A549 treated with ZK216348 at 1 μM for 4 hours (cell line): ENCODE results near the gene ATXN2L. TPM values are rescaled to one million over a fixed set of nuclear protein-coding genes. Genes with fewer than 3 reads are reported as not detected.

Experiments used
- total RNA-seq: library from RNA; stranded (reverse); fragments of 200-300 nt; extraction: Qiagen RNA extraction; gene quantifications from 5 replicates; pipeline ENCODE4 v1.2.3, GENCODE V29; 2022; ENCODE audit warnings: low read depth

Gene ATXN2L
- total RNA-seq = 80.2 to 139 TPM (median 132 TPM) in 5 replicates

GRCh38 chr16:28822520-28823290, at the start of gene ATXN2L:
ATXN2L (plus strand) TSS chr16:28822999; CDS start chr16:28823260, 261 bp downstream.

GRCh38 chr16:28846080-28846932, 23.5 kb downstream of the ATXN2L start, which contains the start of gene TUFM:
TUFM (minus strand) TSS chr16:28846348; CDS start chr16:28846269, 79 bp downstream.

GRCh38 chr16:28878083-28878926, 55.5 kb downstream of the ATXN2L start, which contains the start of gene ATP2A1:
ATP2A1 (plus strand) TSS chr16:28878488; CDS start chr16:28878672, 184 bp downstream.

Other genes starting within 250 kb of the ATXN2L start
- 0.12 TPM in 1 of 5 replicates, not detected in the others for gene SULT1A2, start 225.9 kb upstream of the ATXN2L start, total RNA-seq
- gene SULT1A1, start 213.0 kb upstream of the ATXN2L start, total RNA-seq = 4.8 to 6.1 TPM (median 5.5 TPM) in 5 replicates
- not detected in 5 replicates for gene NPIPB8, start 184.9 kb upstream of the ATXN2L start, total RNA-seq
- 260 to 393 TPM (median 359 TPM) in 5 replicates for gene EIF3C, start 111.5 kb upstream of the ATXN2L start, total RNA-seq
- 1.4 to 2.2 TPM (median 1.8 TPM) in 5 replicates for gene NPIPB9, start 71.2 kb upstream of the ATXN2L start, total RNA-seq
- 177 to 322 TPM (median 284 TPM) in 5 replicates for gene TUFM, start 23.3 kb downstream of the ATXN2L start, total RNA-seq
- gene SH2B1, start 40.8 kb downstream of the ATXN2L start, total RNA-seq = 16.2 to 33.9 TPM (median 30.6 TPM) in 5 replicates
- gene ATP2A1, start 55.5 kb downstream of the ATXN2L start, total RNA-seq = 1.3 to 2.5 TPM (median 1.9 TPM) in 5 replicates
- gene RABEP2, start 102.2 kb downstream of the ATXN2L start, total RNA-seq = 7.8 to 11.8 TPM (median 10.8 TPM) in 5 replicates
- gene CD19, start 109.0 kb downstream of the ATXN2L start, total RNA-seq = not detected in 5 replicates
- 15.6 to 33.0 TPM (median 28.7 TPM) in 5 replicates for gene NFATC2IP, start 127.9 kb downstream of the ATXN2L start, total RNA-seq
- gene SPNS1, start 151.8 kb downstream of the ATXN2L start, total RNA-seq = 36.1 to 78.5 TPM (median 77.3 TPM) in 5 replicates
- gene LAT, start 162.1 kb downstream of the ATXN2L start, total RNA-seq = 1.6 to 6.0 TPM (median 4.4 TPM) in 5 replicates